NCI-H187 (cell line): Measurements from ENCODE around the gene BCL2A1.
"Not testable (repeated sequence)": the region's sequence is repeated elsewhere in the genome, so short reads cannot be mapped to it uniquely, and the experiment has no call there.

Experiments
- DNase-seq, 2 experiments: peaks; one replicate each; lab custom pipeline; 2025; lab: John Stamatoyannopoulos, UW

BCL2A1 gene

DNA sequence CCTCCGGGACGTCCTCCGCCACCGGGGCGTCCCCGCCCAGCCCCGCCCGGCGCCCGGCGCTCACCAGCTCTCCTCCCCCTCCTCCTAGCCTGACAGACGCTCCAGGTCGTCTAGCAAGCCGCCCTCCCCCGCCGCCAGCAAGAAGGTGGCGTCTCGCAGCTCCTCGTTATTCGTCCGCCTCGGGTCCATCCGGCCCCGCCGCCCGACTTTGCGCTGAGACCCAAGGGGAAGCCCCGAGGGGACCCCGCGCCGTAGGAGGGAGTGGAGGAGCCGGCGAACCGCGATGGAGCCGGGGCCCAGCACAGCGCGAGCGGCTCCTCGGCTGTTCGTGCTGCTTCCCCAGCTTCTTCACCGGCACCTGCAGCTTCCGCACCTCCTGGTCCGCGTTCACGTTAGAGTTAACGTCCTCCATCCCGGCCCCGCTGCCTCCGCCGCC is 47.9 kb downstream of the BCL2A1 start:
- DNase-seq = peak; percentile 21 to 29

DNA sequence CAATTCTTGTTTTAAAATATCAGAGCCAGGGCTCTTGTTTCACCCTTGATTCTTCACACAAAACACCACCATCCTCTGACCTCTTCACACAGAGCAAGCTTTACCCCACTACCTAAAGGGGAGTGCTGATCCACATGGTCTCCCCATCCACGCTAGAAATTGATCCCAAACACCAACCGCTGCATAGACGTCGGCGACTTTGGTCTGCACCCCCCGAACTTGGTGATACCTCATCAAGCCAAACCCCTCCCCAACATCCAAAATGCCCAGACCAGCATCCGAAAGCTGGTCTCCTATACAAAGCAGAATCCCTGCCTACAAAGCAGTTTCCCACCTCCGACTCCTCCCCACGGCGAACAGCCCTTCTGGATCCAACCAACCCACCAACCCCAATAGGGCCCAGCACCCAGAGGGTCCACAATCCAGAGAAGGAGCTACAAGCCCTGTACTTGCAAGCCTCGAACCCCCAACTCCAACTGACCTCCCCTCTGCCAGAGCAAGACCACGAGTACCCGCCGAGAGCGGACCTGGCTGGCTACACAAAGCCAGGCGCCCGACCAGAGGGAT is 48.4 kb downstream of the BCL2A1 start:
- peak in 1 of 2 experiments; percentile 21 for DNase-seq

DNA sequence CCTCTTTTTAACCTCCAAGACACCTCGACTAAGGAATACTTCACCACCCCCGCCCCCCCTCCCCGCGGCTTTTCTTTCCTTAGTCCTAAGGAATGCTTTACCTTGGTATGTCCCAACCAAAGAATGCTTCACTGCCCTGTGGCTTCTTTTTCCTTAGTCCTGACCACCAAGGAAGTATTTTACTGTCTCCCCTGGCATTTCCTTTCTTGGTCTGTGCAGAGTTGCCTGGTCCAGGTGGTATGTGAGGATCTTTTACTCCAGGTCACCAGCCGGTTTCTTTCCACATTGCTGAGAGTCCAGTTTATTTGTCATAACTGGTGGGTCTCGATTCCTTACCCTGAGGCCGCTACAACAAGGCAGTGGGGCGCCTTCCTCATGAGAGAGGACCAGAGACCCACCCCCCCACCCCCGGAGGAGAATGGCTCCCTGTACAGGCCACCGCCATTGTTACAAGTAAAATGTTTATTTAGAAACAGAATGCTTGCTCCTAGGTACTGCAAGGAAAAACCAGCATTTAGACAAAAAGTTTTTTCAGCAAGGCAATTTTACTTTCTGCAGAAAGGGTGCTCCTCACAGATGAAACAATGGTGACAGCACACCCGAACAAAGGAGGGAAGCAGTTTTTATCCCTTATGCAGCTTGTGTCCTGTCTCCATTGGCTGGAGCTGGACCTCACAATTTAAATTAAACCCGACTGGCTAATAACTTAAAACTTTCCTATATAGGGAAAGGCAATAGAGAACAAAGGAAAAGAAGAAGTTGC is 51.1 kb downstream of the BCL2A1 start:
- no peak for DNase-seq

DNA sequence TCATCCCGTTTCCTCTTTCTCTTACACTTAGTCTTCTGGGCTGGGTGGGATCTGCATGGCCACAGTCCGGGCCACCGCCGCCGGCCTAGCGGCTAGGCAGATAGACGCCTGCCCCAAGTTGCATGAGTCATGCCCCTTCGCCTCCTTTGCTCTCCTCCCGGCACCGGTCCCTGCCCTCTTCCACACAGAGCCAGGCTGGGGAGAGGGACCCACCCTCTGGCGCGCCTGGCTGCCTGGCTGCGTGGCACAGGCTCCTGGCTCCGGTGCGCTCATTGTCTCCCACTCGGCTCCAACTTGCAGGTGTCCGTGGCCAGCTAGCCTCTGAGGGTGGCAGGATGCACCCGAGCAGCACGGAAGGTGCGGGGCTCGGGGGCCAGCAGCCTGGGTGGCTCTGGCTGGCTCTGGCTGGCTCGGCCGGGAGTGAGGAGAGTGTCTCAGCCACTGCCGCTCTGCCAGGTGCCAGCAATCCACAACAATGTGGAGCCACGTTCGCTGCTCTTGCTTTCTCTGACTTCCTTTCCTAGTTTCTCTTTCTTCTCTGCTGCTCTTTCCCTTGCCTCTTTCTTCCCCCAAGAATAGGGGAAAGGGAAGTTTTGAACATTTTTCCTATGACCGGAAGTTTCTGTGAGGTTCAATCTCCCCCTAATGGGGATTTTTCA is 51.8 kb downstream of the BCL2A1 start:
- DNase-seq = no peak

- DNase-seq = no peak
Observed at GRCh38 chr15:79918278-79918677, 52.7 kb downstream of the BCL2A1 start.

DNA sequence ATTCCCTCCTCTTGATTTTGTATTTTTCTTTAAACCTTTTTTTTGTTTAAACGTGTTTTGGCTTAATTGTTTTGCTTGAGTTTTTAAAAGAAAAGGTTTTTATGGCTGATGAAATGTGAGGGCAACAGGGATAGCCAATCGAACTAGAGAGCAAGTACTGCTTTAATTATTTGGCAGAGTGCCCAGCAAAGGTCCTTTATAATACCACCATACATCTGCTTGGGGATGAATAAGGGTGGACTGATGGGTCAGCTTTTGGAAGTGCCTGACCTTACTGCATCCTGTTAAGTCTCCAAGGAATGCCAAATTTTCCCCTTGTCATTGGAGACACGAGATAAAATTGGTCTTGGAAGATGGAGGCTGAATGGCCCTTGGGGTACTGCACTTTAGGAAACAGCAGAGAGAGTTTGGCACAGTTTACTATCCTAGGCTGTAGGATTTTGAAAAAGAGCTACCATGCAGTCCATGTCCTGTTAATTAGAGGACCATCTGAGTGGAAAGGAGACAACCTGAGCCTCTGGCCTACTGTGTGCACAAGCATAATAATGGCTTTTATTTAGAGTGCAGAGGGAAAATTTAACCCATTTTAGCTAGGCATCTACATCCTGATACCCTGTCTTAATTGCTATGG is 54.4 kb downstream of the BCL2A1 start:
- DNase-seq = no peak

DNA sequence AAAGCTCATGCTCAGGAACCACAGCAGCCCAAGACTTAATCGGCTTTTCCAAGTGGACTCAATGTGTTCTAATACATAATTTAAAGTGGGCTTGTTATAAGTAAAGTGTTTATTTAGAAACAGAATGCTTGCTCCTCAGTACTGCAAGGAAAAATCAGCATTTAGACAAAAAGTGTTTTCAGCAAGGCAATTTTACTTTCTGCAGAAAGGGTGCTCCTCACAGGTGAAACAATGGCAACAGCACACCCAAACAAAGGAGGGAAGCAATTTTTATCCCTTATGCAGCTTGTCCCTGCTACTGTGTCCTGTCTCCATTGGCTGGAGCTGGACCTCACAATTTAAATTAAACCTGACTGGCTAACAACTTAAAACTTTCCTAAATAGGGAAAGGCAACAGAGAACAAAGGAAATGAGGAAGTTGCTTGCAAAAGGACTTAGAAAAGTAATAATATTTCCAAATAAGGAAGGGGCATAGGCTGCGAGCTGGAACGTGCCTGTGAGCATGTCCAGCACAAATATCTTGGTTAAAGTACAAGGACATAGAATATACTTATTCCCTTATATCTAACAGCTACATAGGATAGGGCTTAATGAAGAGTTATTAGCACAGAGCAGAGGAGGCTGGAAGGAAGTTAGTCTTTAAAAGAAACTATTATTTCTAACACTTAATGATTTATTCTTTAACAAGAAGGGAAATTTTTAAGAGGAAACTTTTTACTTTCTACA is 55.1 kb downstream of the BCL2A1 start:
- DNase-seq = not testable (repeated sequence)

DNA sequence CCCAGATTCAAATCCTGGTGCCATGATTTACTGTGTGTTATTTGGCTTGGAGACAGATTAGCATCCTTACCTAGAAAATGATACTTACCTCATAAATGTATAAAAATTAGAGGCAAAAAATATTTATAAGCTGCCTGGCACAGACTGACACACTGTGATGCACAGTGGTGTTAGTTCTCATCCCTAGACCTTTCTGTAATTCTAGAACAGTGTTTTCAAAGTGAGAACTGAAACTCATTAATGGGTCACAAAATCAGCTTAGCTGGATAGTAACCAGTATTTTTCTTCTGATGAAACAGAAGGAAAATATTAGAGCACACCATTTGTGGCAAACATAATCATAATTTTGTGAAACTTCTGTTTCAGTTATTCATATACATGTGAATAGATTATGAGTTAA is 56.3 kb downstream of the BCL2A1 start:
- DNase-seq = no peak
